HG02970 (cell line): Measurements from ENCODE around the gene RASL10B.
"Not testable (repeated sequence)": the region's sequence is repeated elsewhere in the genome, so short reads cannot be mapped to it uniquely, and the experiment has no call there.

ENCODE experiments used
- ATAC-seq: cut with Tn5 transposase; IDR thresholded peaks from one replicate; pipeline ENCODE4 v1.9.1; 2021; ENCODE audit warnings: mild to moderate bottlenecking, moderate library complexity, moderate number of reproducible peaks; ENCODE audit not compliant: unreplicated experiment, low FRiP score

RASL10B gene

DNA sequence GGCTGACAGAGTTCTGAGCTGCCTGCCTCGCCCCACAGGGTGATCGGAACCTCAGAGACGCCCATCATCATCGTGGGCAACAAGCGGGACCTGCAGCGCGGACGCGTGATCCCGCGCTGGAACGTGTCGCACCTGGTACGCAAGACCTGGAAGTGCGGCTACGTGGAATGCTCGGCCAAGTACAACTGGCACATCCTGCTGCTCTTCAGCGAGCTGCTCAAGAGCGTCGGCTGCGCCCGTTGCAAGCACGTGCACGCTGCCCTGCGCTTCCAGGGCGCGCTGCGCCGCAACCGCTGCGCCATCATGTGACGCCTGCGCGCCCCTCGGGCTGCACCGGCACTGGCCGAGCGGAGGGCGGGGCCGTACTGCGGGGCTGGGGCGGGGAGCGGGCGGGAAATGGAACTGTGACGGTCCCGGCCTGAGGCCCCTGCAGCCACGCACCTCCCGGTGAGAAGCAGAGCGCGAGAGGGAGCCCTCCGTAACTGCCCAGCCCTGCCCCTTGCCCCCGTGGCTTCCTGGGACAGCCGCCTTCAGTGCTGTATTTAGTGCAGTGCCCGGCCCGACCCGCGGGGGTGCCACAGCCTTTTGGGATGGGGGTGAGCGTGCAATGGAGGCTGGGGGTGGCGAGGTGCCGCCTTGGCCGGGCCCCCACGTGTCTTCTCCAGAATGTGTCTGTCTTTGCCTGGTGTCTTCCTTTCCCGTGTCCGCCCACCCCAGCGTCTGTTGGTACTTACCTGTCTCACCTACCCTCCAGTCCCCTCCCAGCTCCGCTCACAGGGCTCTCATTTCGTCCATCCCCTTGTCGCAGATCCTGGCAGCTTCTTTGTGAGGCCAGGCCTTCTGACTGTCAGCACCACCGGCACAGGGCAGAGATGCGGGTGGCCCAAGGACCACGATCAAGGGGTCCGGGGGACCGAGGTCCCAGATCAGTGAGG lies 9.8 kb downstream of the RASL10B start:
- no peak for ATAC-seq

DNA sequence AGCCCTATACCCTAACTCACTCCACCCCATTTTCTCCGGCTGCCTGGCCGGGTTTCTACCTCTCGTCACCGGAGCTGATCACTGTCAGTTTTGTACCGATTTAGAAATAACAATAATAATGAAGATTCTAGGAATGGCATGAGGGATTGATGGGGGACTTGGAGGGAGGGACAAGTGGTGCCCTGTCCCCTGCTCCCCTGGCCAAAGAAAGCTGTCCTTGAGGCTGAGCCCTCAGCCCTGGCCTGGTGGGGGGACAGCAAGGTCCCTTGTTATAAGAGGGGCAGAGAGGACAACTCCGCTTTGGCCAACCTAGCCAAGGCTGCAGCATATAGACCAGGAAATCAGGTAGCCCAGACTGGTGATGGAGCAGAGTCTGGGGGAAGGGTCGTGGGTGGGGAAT lies 11.1 kb downstream of the RASL10B start:
- ATAC-seq, result no peak

DNA sequence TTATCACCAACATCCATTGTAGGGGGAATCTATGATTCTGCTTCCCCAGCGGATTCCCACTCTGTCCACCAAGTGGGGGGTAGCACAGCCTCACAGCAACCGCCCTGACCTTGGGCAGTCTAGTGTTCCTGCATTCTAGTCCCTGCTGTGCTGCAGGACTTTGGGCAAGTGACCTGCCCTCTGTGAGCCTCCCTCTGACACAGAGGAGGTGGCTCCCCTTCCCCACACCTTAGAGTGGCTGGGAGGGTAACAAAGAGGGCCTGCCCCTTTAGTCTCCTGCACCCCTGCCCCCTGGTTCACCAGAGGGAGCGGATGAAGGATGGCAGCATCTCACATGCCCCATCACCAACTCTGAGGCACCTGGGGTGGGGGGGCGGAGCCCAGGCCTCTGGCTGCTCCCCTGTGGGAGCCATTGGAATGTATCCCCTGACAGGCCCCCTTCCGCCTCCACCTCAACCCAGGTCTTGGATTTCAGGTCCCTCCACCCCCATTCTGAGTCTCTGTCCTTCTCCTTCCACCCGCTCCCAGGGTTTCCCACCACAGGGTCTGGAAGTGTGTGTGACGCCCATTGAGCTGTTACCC lies 11.5 kb downstream of the RASL10B start:
- no peak for ATAC-seq

DNA sequence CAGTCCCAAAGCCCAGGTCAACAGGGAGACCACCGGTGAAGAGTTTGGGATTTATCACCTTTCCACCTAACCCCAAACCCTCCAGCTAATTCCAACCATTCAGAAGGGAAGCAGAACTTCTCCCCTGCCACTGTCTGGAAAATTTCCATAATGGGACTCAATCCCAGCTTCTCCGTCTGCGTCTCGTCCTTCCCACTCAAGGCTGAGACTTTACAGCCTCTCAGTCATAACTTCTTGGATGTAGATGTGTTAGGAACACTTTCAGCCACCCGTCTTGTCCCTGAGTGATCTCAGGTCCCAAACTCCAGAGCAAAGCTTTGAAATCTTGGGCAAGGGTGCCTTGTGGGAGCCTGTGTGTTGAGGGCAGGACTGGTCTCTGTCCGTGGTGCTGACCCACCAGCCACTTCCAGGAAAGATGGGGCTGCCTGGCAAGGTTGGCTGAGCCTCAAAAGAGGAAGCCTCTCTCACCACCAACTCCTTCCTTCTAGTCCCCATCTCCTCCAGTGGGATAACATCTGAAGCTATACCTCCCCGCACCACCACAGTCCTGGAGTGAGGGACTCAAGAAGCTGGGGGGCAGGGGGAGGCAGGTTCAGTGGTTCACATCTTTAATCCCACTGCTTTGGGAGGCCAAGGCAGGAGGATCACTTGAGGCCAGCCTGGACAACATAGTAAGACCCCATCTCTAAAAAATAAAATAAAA lies 12.3 kb downstream of the RASL10B start:
- ATAC-seq, result no peak

DNA sequence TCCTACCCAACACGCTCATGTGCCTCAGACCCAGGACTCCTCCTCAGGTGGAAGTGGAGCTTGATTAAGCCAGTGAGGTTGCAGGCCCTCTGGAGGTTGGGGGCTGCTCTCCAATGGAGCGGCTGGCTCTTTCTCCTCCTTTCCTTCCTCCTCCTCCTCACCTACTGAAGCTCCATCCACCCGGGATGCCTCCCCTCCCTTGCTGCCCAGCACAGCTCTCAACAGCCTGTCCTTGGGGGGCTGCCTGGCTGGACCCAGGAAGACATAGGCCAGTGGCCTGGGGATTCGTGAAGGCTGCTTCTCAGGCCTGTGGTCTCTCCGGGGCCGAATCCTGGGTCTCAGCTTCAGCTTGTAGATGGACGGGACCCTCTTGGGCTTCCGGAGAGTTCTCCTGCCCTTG lies 13.4 kb downstream of the RASL10B start:
- no peak for ATAC-seq

DNA sequence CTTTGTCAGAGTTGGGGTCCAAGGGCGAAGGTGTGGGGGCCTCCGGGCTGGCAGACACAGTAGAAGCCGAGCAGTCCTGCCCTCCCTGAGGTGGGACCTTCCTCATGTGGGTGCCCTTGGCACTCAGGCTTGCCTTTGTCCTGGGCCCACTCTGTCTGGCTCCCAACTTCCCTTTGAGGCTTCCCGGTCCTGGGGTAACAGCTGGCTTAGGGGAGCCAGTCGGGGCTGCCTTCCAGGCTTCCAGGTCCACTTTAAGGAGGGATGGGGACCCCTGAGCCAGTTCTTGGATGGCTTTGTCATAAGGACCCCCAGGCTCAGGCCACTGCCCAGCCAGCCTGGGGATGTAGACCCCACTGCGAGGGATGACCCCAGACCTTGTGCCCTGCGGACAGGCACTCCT lies 13.8 kb downstream of the RASL10B start:
- no peak for ATAC-seq

DNA sequence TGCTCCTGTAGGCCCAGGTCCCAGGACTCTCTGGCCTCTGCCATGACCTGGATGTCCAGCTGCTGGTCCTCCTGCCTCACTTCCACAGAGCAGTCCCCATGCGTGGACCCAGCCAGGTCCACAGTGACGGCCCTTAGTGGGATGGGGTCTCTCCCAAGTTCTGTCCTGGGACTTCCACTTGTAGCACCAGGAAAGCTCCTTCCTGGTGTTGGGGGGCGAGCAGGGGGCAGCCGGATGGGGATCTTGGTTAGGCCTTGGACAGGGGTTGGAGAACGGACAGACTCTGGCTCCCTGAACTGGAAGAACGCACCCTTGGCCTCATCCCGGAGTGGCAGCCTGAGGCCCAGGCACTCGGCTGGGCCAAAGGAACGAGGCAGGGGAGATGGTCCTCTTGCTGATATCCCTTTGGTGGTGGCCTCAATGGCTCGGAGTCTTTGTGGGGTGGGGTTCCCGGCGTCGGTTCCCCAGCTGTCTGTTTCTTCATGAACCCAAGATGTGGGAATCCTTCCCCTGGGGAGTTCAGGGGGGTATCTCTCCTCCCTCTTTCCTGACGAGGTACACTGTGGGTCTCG lies 14.4 kb downstream of the RASL10B start:
- ATAC-seq, result no peak

DNA sequence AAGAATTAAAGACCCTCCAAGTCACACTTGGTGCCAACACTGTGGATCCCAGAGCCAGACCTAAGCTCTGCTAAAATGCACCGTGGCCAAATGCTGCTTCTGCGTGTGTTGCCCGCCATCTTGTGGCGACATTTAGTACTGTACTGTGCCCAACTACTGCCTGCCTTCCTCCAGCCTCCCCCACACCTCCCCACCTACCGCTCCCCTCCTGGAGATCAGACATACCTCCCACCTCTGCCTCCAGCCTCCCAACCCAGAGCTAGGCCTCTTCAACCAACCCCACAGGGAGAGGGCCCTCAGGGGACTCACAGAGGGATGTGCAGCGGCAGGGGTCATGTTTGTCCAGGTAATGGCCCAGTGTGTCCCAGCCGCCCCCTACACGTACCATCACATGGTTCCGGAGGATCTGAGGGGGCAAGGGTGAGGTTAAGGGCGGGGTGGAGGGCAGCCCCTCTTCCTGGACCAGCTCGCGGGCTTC lies 16.1 kb downstream of the RASL10B start:
- no peak for ATAC-seq

DNA sequence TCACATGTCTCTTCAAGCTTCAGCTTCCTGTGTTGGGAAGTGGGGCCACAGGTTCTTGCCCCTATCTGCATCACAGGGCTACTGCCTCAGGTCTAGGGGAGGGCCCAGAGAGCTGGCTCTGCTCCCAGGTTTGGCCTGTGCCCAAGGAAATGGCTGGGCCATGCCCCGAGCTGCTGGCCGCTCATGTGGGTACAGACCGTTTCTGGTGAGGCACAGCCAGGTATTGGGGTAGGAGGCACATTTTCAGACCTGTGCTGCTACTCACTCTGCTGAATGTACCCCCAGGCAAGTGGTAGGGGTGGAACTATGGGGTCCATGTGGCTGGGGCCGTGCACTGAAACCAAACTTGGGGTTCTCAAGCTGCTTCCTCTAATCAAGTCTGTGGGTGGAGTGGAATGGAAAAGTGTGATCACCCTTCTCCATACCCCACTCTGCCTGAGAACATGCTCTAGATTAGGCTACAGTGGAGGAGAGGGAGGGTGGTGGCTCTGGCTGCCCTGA lies 17.0 kb downstream of the RASL10B start:
- no peak for ATAC-seq

DNA sequence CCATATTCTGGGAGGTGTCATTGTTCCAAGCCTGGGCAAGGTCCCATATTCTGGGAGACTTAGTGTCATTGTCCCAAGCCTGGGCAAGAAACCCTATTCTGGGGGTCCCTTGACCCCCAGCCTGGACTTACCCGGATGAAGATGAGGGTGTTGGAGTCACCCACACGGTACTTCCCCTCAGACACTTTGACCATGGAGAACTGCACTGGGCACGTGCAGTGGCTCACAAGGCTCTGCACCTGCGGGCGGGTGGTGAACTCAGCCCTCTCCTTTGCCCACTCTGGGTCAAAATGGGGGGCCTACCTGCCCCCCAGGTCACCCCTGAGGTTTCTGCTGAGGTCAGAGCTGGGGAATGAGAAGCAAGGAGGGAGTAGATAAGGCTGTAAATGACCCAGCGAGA lies 17.5 kb downstream of the RASL10B start:
- ATAC-seq, result no peak

DNA sequence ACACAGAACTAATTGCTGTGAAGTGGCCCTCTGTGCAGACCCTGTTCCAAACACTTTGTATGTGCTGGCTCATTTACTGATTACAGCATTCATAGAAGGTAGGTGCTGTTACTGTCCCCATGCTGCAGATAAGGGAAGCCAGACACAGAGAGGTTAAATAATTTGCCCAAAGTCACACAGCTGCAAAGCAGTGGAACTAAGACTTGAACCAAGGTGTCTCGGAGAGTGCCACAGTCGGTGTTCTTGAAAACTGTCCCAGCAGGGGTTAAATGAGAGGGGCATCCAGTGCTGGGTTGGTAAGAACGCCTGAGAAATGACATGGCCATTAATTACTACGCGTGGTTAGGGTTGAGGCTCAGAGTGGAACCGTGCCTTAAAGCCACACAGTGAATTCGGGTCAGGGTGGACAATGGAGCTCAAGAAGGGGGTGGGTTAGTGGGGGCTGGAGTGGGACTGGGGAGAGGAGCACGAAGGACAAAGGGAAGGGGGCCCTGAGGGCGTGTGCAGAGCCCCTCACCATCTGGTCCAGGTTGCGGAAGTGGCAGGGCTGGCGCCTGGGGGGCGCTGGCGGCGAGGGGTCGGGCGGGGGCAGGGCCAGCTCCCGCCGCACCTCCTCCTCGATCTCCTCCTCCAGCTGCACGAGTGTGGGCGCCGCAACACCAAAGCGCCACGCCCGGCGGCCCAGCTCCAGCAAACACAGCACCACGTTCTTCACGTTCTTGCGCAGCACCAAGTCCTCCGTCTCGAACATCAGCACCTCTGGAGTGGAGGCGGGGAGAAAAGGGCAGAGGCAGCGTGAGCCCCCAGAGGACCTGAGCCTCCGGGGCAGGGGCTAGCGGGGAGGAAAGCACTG lies 18.3 kb downstream of the RASL10B start:
- no peak for ATAC-seq

DNA sequence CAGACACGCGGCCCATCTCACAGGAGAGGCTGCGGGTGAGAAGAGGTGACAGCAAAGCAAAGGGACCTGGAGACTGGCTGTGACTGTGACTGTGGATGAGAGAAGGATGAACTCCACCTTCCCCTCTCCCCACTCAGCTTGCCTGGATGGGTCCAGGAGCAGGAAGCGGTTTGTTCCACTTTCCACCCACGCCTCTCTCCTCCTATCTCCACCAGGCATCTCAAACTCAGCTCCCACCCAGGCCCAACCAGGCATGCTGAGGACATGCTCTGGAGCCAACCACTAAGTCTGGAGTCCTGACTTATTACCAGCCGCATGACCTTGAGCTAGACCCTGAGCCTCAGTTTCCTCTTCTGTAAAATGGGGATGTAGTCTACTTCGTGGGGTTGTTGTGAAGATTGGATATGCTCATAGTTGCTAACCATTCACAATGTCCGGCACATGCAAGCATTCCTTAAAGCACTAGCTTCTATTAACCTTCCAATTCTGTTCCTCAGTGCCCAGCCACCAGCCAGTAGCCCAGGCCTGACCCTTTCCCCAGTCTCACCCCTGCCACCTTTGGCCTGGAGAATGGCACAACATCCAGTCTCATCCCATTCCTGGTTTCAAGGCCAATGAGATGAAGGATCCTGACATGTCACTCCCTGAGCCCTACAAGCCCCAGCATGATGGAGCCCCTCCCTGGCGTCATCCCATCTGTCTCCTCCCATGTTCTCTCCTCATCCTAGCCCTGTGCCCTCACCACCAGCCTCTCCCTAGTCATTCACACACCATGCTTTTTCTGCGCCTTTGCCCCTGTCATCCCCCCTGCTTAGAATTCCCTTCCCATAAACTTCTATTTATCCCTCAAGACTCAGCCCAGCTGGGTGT lies 19.3 kb downstream of the RASL10B start:
- ATAC-seq, result no peak

DNA sequence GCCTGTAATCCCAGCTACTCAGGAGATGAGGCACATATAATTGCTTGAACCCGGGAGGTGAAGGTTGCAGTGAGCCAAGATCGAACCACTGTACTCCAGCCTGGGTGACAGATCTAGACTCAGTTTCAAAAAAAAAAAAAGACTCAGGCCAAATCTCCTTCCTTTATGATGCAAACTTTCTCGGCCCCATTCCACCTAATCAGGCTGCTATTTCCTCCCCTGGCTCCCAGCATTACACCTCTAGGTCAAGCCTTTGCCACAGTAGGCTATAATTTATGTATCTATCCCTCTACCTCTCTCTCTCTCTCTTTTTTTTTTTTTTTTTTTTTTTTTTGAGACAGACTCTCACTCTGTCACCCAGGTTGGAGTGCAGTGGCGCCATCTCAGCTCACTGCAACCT lies 20.1 kb downstream of the RASL10B start:
- ATAC-seq, result not testable (repeated sequence)

DNA sequence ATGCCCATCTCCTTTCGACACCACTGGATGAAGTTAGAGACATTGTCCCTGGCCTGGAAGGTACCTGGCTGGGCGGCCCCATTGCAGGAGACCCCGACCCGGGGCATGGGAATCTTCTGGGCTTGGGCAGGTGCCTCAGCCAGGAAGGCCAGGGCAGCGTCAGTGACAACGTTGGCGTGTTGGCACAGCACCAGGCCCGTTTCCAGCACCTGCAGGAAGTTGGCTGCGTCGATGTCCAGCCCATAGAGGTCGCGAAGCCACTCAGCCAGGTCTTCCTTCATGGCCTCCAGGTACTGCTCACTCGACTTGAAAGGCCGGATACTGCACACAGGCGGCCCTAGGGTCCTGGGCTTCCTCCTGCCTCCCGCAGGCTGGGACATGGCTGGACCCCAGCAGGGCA lies 21.0 kb downstream of the RASL10B start:
- ATAC-seq, result no peak

DNA sequence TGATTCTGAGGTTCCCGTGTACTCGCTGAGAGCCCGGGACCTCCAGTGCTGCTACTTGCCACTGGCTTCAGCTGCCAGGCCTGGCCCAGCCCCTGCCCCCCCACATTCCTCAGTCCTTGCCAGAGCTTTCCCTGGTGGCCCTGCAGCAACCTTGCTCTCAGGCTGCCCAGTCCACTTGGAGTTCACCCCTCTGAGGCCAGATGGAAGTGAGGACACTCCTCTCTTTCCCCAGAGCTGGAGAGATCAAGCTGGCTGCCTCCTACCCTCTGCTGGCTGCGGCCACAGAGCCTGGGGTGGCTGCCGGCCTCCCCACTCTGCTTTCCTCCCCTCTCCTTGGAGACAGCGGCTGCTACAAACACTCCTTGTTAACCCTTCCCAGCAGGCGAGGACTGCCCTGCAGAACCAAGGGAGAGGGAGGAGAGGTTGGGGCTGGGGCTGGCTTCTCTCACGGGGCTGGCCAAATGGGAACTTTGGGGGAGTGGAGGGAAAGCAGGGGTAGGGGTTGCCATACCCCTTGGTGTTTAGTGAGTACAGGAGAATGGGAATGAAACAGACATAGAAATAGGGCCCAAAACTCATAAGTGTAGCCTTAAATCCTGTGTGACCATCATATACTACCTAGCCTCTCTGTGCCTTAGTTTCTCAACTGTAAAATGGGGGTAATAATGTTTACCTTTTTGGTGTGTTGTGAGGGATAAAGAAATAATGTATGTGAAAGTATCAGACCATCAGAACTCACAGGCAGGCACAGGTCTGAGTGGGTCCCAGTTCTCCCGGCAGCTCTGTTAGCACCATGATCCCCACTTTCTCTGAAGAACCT lies 21.7 kb downstream of the RASL10B start, which contains the start of gene GAS2L2:
GAS2L2 (minus strand) TSS at position 295 of the 820 bp plus-strand sequence. CDS start 389 bp downstream, outside the sequence.
- no peak for ATAC-seq

DNA sequence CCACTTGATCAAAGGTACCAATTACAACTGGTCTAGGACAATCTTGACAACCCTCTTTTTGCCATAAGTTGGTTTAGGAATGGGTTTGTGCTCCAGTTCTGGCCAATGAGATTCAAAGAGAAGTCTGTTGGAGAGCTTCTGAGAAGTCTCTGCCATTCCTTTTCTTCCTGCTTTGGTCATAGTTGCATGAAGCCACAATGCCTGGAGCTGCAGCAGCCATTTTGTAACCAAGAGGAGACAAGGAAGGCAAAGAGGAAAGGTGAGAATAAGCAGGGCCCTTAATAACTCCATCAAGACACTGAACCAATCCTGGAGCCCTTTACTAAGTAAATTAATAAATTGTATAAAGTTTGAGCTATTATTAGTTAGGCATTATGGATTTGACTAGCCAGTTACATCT lies 25.8 kb downstream of the RASL10B start:
- no peak for ATAC-seq

DNA sequence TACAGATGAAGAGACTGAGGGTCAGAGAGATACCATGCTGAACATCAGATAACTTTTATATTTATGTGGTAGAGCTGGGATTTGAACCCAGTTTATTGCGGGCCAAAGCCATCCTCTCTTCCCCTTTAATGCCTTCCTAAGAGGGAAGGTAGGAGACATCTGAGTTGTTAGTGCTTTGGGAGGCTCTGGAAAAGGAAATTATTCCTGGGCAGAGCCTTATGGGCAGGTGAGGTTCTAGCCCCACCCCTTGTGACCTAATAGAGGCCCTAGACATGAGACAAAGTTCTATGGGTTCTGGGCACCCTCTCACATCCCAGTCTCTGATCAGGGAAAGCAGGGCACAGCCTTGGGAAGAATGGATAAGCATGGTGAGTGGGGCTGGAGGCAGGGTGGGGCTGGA lies 29.1 kb downstream of the RASL10B start, which contains the start of gene C17orf50:
C17orf50 (plus strand) TSS at position 301 of the 400 bp plus-strand sequence; CDS start at position 356, 55 bp downstream.
- no peak for ATAC-seq

DNA sequence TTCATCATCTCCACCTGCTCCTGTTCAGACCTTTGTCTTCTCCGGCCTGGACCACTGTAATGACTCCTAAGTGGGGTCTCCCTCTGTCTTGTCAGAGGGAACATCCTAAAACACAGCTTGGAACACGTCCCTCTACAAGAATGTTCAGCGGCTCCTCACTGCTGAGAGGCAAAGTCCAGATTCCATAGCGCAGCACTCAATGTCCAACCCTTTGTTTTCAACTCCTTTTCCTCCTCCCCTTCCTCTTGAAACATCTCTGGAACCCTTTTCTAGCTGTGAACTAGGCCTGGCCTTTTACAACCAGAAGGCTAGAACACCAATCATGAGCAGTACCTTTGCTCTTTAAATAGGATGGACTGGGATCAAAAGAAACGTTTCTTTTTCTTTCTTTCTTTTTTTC lies 30.2 kb downstream of the RASL10B start:
- ATAC-seq, result no peak
